BLaER1 (cell line): Measurements from ENCODE around the gene ALDH3A1.

Source experiments
- H3K27ac ChIP-seq: shearing (Covaris generic); formaldehyde crosslinking; 2 replicates; pipeline ENCODE4 v1.8.1; 2022
- H3K27me3 ChIP-seq: shearing (Covaris generic); formaldehyde crosslinking; 2 replicates; pipeline ENCODE4 v1.8.1; 2022
- H3K36me3 ChIP-seq: shearing (Covaris generic); formaldehyde crosslinking; 2 replicates; pipeline ENCODE4 v1.8.1; 2022
- H3K4me1 ChIP-seq: shearing (Covaris generic); formaldehyde crosslinking; 2 replicates; pipeline ENCODE4 v1.8.1; 2022
- H3K4me2 ChIP-seq: shearing (Covaris generic); formaldehyde crosslinking; 2 replicates; pipeline ENCODE4 v1.8.1; 2022
- H3K4me3 ChIP-seq: shearing (Covaris generic); formaldehyde crosslinking; 2 replicates; pipeline ENCODE4 v1.8.1; 2022
- H3K9ac ChIP-seq: shearing (Covaris generic); formaldehyde crosslinking; 2 replicates; pipeline ENCODE4 v1.8.1; 2022
- H3K9me3 ChIP-seq: shearing (Covaris generic); formaldehyde crosslinking; 2 replicates; pipeline ENCODE4 v1.8.1; 2022
- H4K20me1 ChIP-seq: shearing (Covaris generic); formaldehyde crosslinking; 2 replicates; pipeline ENCODE4 v1.8.1; 2022
- Cebpa-rat ChIP-seq: shearing (Covaris generic); IDR thresholded peaks from 2 replicates; pipeline ENCODE4 v1.8.1; 2022

ALDH3A1 gene

DNA sequence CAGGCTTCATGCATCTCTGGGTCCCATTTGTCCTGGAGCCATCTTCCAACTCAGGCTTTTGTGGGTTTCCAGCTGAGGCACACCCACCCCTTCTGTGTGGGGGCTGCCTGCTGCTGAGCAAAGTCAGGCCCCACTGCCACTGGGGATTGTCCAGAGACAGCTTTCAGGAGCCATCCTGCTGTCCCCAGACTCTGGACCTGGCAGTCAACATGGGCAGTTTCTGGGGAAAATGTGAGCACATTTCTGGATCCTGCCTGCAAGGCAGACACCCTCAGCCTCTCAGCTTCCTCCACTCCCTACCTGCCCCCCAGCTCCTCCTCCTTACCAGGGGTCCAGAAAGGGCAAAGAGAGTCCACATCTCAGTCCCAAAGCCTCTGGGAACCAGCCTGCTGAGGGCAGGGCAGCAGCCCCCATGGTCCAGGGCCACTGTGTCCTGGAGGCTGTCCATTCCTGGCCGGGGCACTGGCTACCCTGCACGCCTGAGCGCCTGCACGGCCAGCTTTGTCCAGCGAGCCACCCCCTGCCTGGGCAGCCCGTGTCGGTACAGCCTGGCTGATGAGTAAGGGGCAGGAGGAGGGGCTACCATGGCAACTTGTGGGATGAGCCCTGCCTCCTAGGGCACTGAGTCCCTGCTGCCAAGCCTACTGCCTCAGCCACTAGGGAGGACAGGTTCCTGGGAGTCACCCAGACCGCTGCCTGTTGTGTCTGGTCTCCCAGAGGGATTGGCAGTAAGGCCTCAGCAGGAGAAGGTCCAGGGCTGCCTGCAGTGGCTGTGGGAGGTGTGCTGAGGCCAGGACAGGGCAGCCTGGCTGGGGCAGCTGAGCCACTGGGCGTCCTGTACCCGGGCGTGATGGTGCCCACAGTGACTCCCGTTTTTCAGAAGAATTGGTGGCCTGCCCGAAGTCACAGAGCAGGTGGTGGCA is 31.7 kb downstream of the ALDH3A1 start, which contains the start of gene SLC47A2:
Gene SLC47A2, minus strand, starts transcription at position 477 of the 923 bp plus-strand sequence. Its CDS starts 29 bp downstream, at position 448.
- Histone ChIP-seq H3K4me1 (peaks cover 7% of the 10 kb centered on the region; the same call in 1 of the 2 replicates), H3K9ac (no peak within 1 kb of the TSS), H3K27me3 (no peaks in the 10 kb centered on the region), H3K36me3 (no peaks in the 10 kb centered on the region), H4K20me1 (no peaks in the 10 kb centered on the region), H3K9me3 (no peaks in the 10 kb centered on the region), H3K4me3 (no peak within 1 kb of the TSS), H3K27ac (no peak within 1 kb of the TSS), H3K4me2 (no peak within 1 kb of the TSS)
- no peak for TF ChIP-seq Cebpa-rat

DNA sequence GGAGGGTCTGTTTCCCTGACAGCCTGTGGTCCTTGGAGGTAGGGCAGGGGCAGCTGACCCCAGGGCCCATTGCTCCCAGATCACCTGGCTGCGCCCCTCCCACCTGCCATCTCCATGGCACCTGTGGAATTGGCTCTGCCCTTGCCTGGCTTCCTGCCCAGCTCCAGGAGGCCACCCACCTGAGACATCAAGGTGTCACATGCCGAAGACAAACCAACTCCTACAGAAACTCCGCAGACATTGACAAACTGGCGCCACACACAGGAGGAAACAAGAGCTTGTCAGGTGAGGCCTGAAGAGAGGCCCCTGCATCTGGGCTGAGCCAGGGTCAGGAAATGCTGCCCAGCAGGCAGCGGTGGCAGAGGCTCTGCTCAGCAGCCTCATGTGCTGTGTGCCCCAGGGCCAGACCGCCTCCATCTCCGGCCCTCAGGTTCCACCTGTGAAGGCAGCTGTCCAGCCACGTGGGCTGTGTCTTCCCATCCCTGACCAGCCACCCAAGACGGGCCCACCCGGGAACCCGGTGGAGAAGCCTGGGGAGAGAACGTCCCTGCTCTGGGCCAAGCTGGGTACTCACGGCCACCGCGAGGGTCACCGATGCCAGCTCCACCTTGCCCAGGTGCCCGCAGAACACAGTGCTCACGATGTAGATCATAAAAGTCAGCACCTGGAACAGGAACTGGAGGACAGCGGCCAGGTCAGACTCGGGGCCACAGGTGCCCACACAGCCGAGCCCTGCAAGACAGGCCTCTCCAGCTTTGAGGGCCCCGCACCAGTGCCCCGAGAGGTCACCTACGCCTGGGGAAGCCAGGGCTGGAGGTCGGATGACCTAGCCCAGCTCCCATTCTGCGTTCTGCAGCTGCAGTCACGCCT is 33.3 kb downstream of the ALDH3A1 start:
- Histone ChIP-seq H3K27ac (no peak overlapping the region), H3K4me2 (no peak overlapping the region), H3K4me1 (no peaks in the 10 kb centered on the region), H3K36me3 (no peaks in the 10 kb centered on the region), H3K4me3 (no peak overlapping the region), H3K9me3 (no peaks in the 10 kb centered on the region), H3K27me3 (no peaks in the 10 kb centered on the region), H3K9ac (no peak overlapping the region), H4K20me1 (no peaks in the 10 kb centered on the region)
- TF ChIP-seq Cebpa-rat = no peak

DNA sequence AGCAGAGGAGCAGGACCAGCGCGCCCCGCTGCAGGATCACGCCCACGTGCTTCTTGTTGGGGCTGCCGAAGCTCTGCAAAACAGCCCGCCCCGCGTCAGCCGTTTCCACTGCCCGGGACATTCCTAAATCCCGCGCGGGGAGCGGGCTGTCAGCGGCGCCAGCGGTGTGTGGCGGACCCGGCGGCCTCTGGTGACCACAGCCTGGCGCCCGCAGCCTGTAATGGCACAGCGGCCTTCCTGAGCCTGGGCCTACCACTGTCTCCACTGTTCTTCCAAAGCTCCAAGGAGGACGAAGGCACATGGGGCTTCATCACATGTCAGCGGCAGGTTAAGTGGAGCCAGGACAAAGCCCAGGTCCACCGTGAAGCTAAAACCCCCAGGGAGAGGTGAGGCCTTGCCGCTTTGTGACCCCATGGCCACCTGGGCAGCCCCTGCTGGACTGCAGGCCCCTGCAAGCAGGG is 34.2 kb downstream of the ALDH3A1 start:
- no peak overlapping the region for H3K4me3 ChIP-seq
- no peaks in the 10 kb centered on the region for H3K27me3 ChIP-seq
- no peaks in the 10 kb centered on the region for H3K36me3 ChIP-seq
- no peaks in the 10 kb centered on the region for H3K4me1 ChIP-seq
- H3K4me2 ChIP-seq = no peak overlapping the region
- H3K9me3 ChIP-seq = no peaks in the 10 kb centered on the region
- H3K9ac ChIP-seq = no peak overlapping the region
- no peak overlapping the region for H3K27ac ChIP-seq
- TF ChIP-seq Cebpa-rat = no peak
- H4K20me1 ChIP-seq = no peaks in the 10 kb centered on the region

DNA sequence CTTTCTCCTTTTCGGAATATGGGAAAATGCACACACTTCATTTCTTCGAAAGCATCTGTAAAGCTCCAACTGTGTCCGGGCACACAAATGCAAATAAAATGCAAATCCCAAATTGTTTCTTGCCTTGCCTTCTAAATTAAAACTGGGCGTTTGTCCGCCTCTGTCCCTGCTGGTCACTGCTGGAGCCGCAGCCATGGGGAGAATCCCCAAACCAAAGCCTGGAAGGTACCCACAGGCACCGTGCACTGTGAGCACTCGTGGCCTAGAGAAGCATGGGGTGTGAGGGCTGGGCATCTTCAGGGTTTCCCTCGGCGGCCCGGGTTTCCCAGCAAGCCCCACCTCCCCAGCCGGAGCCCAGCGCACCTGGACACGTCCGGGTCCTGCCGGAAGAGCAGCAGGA is 34.6 kb downstream of the ALDH3A1 start:
- Histone ChIP-seq H3K4me3 (no peak overlapping the region), H3K9me3 (no peaks in the 10 kb centered on the region), H3K4me1 (no peaks in the 10 kb centered on the region), H3K36me3 (no peaks in the 10 kb centered on the region), H4K20me1 (no peaks in the 10 kb centered on the region), H3K27ac (no peak overlapping the region), H3K27me3 (no peaks in the 10 kb centered on the region), H3K9ac (no peak overlapping the region), H3K4me2 (no peak overlapping the region)
- TF ChIP-seq Cebpa-rat = no peak

DNA sequence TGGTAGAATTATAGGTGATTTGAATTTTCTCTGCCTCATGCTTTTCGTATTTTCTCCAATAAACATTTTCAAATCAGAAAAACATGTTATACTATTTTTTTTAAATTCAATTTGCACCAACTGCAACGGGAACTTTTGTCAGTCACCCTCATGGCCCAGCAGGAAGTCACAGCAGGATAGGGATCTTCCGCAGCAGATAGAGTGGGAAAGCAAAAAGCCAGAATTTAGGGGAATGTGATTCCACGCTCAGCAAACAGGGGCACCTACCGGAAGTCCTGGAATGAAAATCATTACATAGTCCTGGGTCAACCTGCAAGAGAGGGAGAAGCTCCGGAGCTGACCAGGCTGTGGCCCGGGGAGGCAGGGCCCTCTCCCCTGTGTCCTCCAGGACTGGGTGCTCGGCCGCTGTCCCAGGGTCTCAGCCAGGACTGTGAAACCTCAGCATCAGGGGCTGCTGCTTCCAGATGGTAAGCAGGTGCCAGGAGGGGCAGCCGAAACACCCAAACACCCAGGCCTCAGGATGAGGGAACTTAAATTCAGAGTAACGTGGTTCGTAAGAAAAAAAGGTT is 35.6 kb downstream of the ALDH3A1 start:
- Histone ChIP-seq H3K9ac (no peak overlapping the region), H3K9me3 (no peaks in the 10 kb centered on the region), H3K27me3 (no peaks in the 10 kb centered on the region), H3K4me3 (no peak overlapping the region), H3K36me3 (no peaks in the 10 kb centered on the region), H3K4me1 (no peaks in the 10 kb centered on the region), H3K27ac (no peak overlapping the region), H3K4me2 (no peak overlapping the region), H4K20me1 (no peaks in the 10 kb centered on the region)
- TF ChIP-seq Cebpa-rat = no peak

DNA sequence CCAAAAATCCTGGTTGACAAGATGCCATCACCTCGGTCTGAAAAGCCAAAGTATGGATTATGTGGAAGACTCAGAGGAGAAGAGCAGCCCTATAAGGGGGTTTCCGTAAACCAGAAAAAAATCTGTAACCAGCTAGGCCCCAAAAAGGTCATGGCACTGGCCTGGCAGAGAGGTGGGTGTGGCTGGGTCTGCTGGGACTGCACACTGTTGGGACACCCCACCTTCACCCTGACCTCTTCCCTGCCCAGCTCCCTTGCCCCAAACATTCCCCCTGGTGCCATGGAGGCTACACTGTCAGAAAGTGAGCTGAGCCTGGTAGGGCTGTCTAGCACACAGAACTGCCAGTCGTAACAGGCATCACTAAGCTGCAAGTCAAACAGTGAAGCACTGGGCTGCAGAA is 38.3 kb downstream of the ALDH3A1 start:
- Histone ChIP-seq H3K27ac (no peak overlapping the region), H3K4me2 (no peak overlapping the region), H4K20me1 (no peaks in the 10 kb centered on the region), H3K27me3 (no peaks in the 10 kb centered on the region), H3K4me1 (no peaks in the 10 kb centered on the region), H3K36me3 (no peaks in the 10 kb centered on the region), H3K4me3 (no peak overlapping the region), H3K9ac (no peak overlapping the region), H3K9me3 (no peaks in the 10 kb centered on the region)
- no peak for TF ChIP-seq Cebpa-rat

DNA sequence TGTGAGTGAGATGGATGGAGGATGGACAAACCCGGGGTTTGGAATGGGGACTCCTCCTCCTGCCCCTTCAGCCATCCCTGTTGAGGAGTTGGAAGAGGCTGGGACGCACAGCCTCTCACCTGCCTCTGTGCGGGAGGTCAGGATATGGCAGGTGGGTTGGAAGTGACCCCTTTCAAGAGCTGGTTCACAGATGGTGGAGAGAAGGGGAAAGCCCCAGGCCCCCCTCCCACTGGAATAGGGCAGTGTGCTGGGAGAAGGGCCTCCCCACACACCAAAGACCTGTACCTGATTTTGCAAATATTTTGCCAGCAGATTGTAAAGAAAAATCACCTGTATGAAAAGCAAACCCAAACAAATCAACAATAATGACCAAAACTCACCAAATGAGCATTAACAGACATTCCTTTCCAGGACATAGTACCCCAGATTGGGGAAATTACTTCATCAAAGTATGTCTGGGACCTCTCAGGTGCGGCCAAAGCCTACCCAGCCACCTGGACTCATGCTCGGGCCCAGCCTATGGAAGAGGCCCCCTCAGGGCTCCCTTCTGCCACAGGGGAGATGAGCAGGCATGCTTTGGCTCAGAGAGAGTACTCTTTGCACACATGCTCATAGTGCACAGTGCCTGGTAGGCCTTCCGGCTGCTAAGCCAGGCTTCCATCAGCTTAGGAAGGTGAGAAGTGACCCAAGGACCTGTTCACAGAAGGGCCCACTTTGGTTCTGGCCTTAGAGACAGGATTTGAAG is 39.5 kb downstream of the ALDH3A1 start:
- H3K27ac ChIP-seq = no peak overlapping the region
- TF ChIP-seq Cebpa-rat = no peak

DNA sequence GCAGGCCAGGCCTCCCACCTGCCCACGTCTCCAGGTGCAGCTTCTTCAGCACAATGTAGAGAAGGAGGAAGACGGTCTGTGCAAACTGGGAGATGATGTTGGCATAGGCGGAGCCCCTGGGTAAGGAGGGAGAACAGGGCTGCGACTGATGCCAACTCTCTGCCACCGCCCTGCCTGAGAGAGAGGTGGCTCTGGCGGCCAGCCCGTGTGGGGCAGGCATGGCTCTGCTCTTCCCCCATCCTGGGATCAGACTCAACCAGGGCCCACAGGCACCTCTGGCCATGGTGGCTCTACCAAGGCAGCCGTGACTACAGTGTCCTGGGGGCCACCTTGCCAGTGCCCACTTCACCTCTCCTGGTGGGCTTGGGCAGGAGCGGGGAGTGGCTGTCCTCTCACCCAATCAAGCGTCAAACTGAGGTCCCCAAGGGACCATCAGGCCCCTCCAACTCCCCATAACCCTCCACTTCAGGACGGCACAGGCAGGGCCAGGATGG is 40.3 kb downstream of the ALDH3A1 start:
- no peak for TF ChIP-seq Cebpa-rat
- Histone ChIP-seq H3K27me3 (no peaks in the 10 kb centered on the region), H3K9me3 (no peaks in the 10 kb centered on the region)

More for the DNA sequence above, 39.5 kb downstream of the ALDH3A1 start:
- Histone ChIP-seq H4K20me1 (no peaks in the 10 kb centered on the region), H3K4me1 (no peaks in the 10 kb centered on the region), H3K9me3 (no peaks in the 10 kb centered on the region), H3K27me3 (no peaks in the 10 kb centered on the region), H3K4me3 (no peak overlapping the region), H3K4me2 (no peak overlapping the region), H3K36me3 (no peaks in the 10 kb centered on the region), H3K9ac (no peak overlapping the region)

More for the DNA sequence above, 40.3 kb downstream of the ALDH3A1 start:
- H4K20me1 ChIP-seq = no peaks in the 10 kb centered on the region
- no peaks in the 10 kb centered on the region for H3K4me1 ChIP-seq
- no peak overlapping the region for H3K9ac ChIP-seq
- H3K36me3 ChIP-seq = no peaks in the 10 kb centered on the region
- no peak overlapping the region for H3K4me2 ChIP-seq
- H3K27ac ChIP-seq = no peak overlapping the region
- no peak overlapping the region for H3K4me3 ChIP-seq
